Hepatocyte (in vitro differentiated cells): Measurements from ENCODE around the gene OLIG3. TPM values are rescaled to one million over a fixed set of nuclear protein-coding genes. Genes with fewer than 3 reads are reported as not detected.

Source experiments
- DNase-seq: peaks from one replicate; pipeline ENCODE4 v3.0.0-alpha.2; 2016; ENCODE audit warnings: low spot score
- H2AFZ ChIP-seq: fragments of 200-600 bp; sonication (generic); 2 replicates; pipeline ENCODE4 v1.6.0; 2016; ENCODE audit warnings: antibody characterized with exemption, mild to moderate bottlenecking
- H3K27ac ChIP-seq: fragments of 200-600 bp; sonication (generic); 2 replicates; pipeline ENCODE4 v1.5.1; 2016; ENCODE audit warnings: mild to moderate bottlenecking
- H3K27me3 ChIP-seq: fragments of 200-600 bp; sonication (generic); 2 replicates; pipeline ENCODE4 v1.6.1; 2016
- H3K36me3 ChIP-seq: fragments of 200-600 bp; sonication (generic); replicated peaks from 2 replicates; pipeline ENCODE4 v1.5.1; 2016; ENCODE audit warnings: low read depth; ENCODE audit not compliant: insufficient read depth
- H3K4me1 ChIP-seq: fragments of 200-600 bp; sonication (generic); 2 replicates; pipeline ENCODE4 v1.5.1; 2016; ENCODE audit warnings: mild to moderate bottlenecking, moderate library complexity; ENCODE audit not compliant: insufficient read depth
- H3K4me2 ChIP-seq: fragments of 200-600 bp; sonication (generic); 2 replicates; pipeline ENCODE4 v1.6.0; 2016
- H3K4me3 ChIP-seq: fragments of 200-600 bp; sonication (generic); 2 replicates; pipeline ENCODE4 v1.5.1; 2016; ENCODE audit warnings: mild to moderate bottlenecking
- H3K79me2 ChIP-seq: fragments of 200-600 bp; sonication (generic); 2 replicates; pipeline ENCODE4 v1.6.0; 2017; ENCODE audit warnings: mild to moderate bottlenecking
- H3K9me2 ChIP-seq: fragments of 200-600 bp; sonication (generic); replicated peaks from 2 replicates; pipeline ENCODE4 v1.6.0; 2017; ENCODE audit warnings: mild to moderate bottlenecking; ENCODE audit not compliant: insufficient read depth
- H3K9me3 ChIP-seq: fragments of 200-600 bp; sonication (generic); 2 replicates; pipeline ENCODE4 v1.5.1; 2016; ENCODE audit warnings: low read depth, mild to moderate bottlenecking
- H4K20me1 ChIP-seq: fragments of 200-600 bp; sonication (generic); 2 replicates; pipeline ENCODE4 v1.6.0; 2016; ENCODE audit warnings: mild to moderate bottlenecking; ENCODE audit not compliant: insufficient read depth, poor library complexity, severe bottlenecking
- CTCF ChIP-seq: fragments of 200-600 bp; sonication (generic); IDR thresholded peaks from 2 replicates; pipeline ENCODE4 v1.5.1; 2016; ENCODE audit warnings: antibody characterized with exemption, mild to moderate bottlenecking; ENCODE audit not compliant: poor library complexity
- EZH2 ChIP-seq: fragments of 200-600 bp; sonication (generic); IDR thresholded peaks from 2 replicates; pipeline ENCODE4 v1.6.1; 2016; ENCODE audit warnings: antibody characterized with exemption, mild to moderate bottlenecking, borderline replicate concordance
- EZH2phosphoT487 ChIP-seq: fragments of 200-600 bp; sonication (generic); IDR thresholded peaks from one replicate; pipeline ENCODE4 v1.6.1; 2018; ENCODE audit warnings: antibody characterized with exemption, mild to moderate bottlenecking, low read depth, moderate library complexity; ENCODE audit not compliant: unreplicated experiment, severe bottlenecking
- WGBS: methylation state at CpG from one replicate; pipeline ENCODE4 v1.1.6; 2016; ENCODE audit warnings: low lambda C conversion rate; ENCODE audit errors: missing lambda C conversion rate; 5-methylcytosine and 5-hydroxymethylcytosine counted together
- polyA plus RNA-seq: library from polyadenylated mRNA; unstranded; fragments of >200 nt; fragmentation: Nextera tagmentation; extraction: Ambion mirVana; gene quantifications from 2 replicates; pipeline ENCODE4 v1.2.1, GENCODE V29; 2016
- total RNA-seq: library from RNA; depleted of rRNA; stranded (reverse); fragments of >200 nt; gene quantifications from 2 replicates; pipeline ENCODE4 v1.2.3, GENCODE V29; 2014

The OLIG3 gene
- total and polyA plus RNA-seq, 2 experiments from 2014 or later, result not detected

GRCh38 chr6:137520520-137520919, 26.3 kb upstream of the OLIG3 start:
- H3K27me3 ChIP-seq, result peaks cover 47% of the 10 kb centered on the region
- no peaks in the 10 kb centered on the region for H3K4me1 ChIP-seq
- H3K4me3 ChIP-seq, result no peak overlapping the region
- DNase-seq, result no peak
- H3K4me2 ChIP-seq, result no peak overlapping the region
- H3K36me3 ChIP-seq, result no peaks in the 10 kb centered on the region
- H3K9me2 ChIP-seq, result no peaks in the 10 kb centered on the region
- H4K20me1 ChIP-seq, result no peaks in the 10 kb centered on the region
- no peak for TF ChIP-seq EZH2phosphoT487
- WGBS, result 88% methylated on average over 4 of the region's 4 CpGs
- no peak overlapping the region for H2AFZ ChIP-seq
- H3K27ac ChIP-seq, result no peak overlapping the region
- H3K9me3 ChIP-seq, result no peaks in the 10 kb centered on the region
- no peaks in the 10 kb centered on the region for H3K79me2 ChIP-seq

- Histone ChIP-seq H4K20me1 (no peaks in the 10 kb centered on the region), H3K27me3 (peaks cover 55% of the 10 kb centered on the region), H3K9me3 (no peaks in the 10 kb centered on the region), H3K79me2 (no peaks in the 10 kb centered on the region), H2AFZ (no peak overlapping the region), H3K9me2 (no peaks in the 10 kb centered on the region), H3K4me2 (no peak overlapping the region), H3K36me3 (no peaks in the 10 kb centered on the region), H3K4me1 (no peaks in the 10 kb centered on the region), H3K4me3 (no peak overlapping the region), H3K27ac (no peak overlapping the region)
- WGBS, result 34% methylated on average over 9 of the region's 9 CpGs
- TF ChIP-seq EZH2, result no peak
- no peak for TF ChIP-seq EZH2phosphoT487
- no peak for TF ChIP-seq CTCF
- no peak for DNase-seq
Observed at GRCh38 chr6:137519629-137520176, 25.5 kb upstream of the OLIG3 start.

- H3K27me3 ChIP-seq, result peaks cover 67% of the 10 kb centered on the region
- H3K9me2 ChIP-seq, result no peaks in the 10 kb centered on the region
- H4K20me1 ChIP-seq, result no peaks in the 10 kb centered on the region
- H3K4me3 ChIP-seq, result no peak overlapping the region
- no peaks in the 10 kb centered on the region for H3K79me2 ChIP-seq
- no peaks in the 10 kb centered on the region for H3K4me1 ChIP-seq
- DNase-seq, result no peak
- no peak overlapping the region for H3K27ac ChIP-seq
- no peak for TF ChIP-seq EZH2
- no peak for TF ChIP-seq CTCF
- no peak for TF ChIP-seq EZH2phosphoT487
- 19% methylated on average over 7 of the region's 7 CpGs for WGBS
- H3K4me2 ChIP-seq, result no peak overlapping the region
- H3K9me3 ChIP-seq, result no peaks in the 10 kb centered on the region
- H2AFZ ChIP-seq, result no peak overlapping the region
- H3K36me3 ChIP-seq, result no peaks in the 10 kb centered on the region
Observed at GRCh38 chr6:137518386-137518983, 24.3 kb upstream of the OLIG3 start.

- H3K79me2 ChIP-seq, result no peaks in the 10 kb centered on the region
- H3K27me3 ChIP-seq, result peaks cover 84% of the 10 kb centered on the region
- TF ChIP-seq EZH2phosphoT487 (no peak), EZH2 (no peak), CTCF (no peak)
- H3K36me3 ChIP-seq, result no peaks in the 10 kb centered on the region
- DNase-seq, result no peak
- 50% methylated on average over 5 of the region's 5 CpGs for WGBS
- H2AFZ ChIP-seq, result no peak overlapping the region
- no peak overlapping the region for H3K27ac ChIP-seq
- H3K4me3 ChIP-seq, result no peak overlapping the region
- H4K20me1 ChIP-seq, result no peaks in the 10 kb centered on the region
- no peaks in the 10 kb centered on the region for H3K9me2 ChIP-seq
- no peaks in the 10 kb centered on the region for H3K9me3 ChIP-seq
- H3K4me2 ChIP-seq, result no peak overlapping the region
- no peaks in the 10 kb centered on the region for H3K4me1 ChIP-seq
Observed at GRCh38 chr6:137514418-137514817, 20.2 kb upstream of the OLIG3 start.
